WTC11 (cell line): ENCODE results near the gene CEP295NL. TPM values are rescaled to one million over a fixed set of nuclear protein-coding genes. Genes with fewer than 3 reads are reported as not detected.

Experiments
- ATAC-seq: fragments of 200-7000 bp; cut with Tn5 transposase; 2 replicates; pipeline ENCODE4 v1.10.0; 2021; ENCODE audit warnings: mild to moderate bottlenecking, moderate library complexity
- CTCF ChIA-PET: fragments of 300-600 bp; sonication (Branson Sonifier 250); formaldehyde crosslinking; loops from one replicate; lab custom pipeline; 2021; ENCODE audit warnings: antibody characterized with exemption; lab: Charles Lee
- POLR2A ChIA-PET: fragments of 350-600 bp; sonication (Branson Sonifier 250); formaldehyde crosslinking; loops from one replicate; lab custom pipeline; 2021; ENCODE audit warnings: antibody characterized with exemption; lab: Charles Lee
- DNase-seq: peaks from one replicate; pipeline ENCODE4 v3.0.0; 2021; ENCODE audit warnings: low spot score
- H3K27ac Mint-ChIP-seq: 2 replicates; pipeline ENCODE4 v1.8.0; 2021; ENCODE audit warnings: mixed read lengths
- H3K27me3 Mint-ChIP-seq: 2 replicates; pipeline ENCODE4 v1.8.0; 2021; ENCODE audit warnings: low read depth, mild to moderate bottlenecking, moderate library complexity, mixed read lengths
- H3K36me3 Mint-ChIP-seq: 2 replicates; pipeline ENCODE4 v1.8.0; 2021; ENCODE audit warnings: mixed read lengths
- H3K4me1 Mint-ChIP-seq: 2 replicates; pipeline ENCODE4 v1.8.0; 2022; ENCODE audit warnings: mixed read lengths
- H3K4me3 Mint-ChIP-seq: 2 replicates; pipeline ENCODE4 v1.8.0; 2021; ENCODE audit warnings: mild to moderate bottlenecking, moderate library complexity, mixed read lengths
- H3K9me3 Mint-ChIP-seq: 2 replicates; pipeline ENCODE4 v1.8.0; 2021; ENCODE audit warnings: mixed read lengths
- EMX1 ChIP-seq: fragments of 250-450 bp; sonication (Bioruptor Pico); IDR thresholded peaks from 2 replicates; pipeline ENCODE4 v1.8.0; 2021; ENCODE audit warnings: mild to moderate bottlenecking
- GRHL2 ChIP-seq: fragments of 250-450 bp; sonication (Bioruptor Pico); IDR thresholded peaks from 2 replicates; pipeline ENCODE4 v1.8.0; 2022; ENCODE audit warnings: mild to moderate bottlenecking, moderate library complexity; ENCODE audit not compliant: insufficient replicate concordance, severe bottlenecking
- IRF2 ChIP-seq: sonication (generic); formaldehyde crosslinking; IDR thresholded peaks from 2 replicates; pipeline ENCODE4 v1.8.0; 2022; ENCODE audit warnings: low read depth, missing genetic modification reagents, borderline replicate concordance
- JAZF1 ChIP-seq: fragments of 250-450 bp; sonication (Bioruptor Pico); IDR thresholded peaks from 2 replicates; pipeline ENCODE4 v1.9.0; 2021; ENCODE audit warnings: moderate library complexity, mild to moderate bottlenecking, inconsistent platforms
- MXD4 ChIP-seq: fragments of 250-450 bp; sonication (Bioruptor Pico); IDR thresholded peaks from 2 replicates; pipeline ENCODE4 v1.8.0; 2021; ENCODE audit warnings: mild to moderate bottlenecking, moderate library complexity, borderline replicate concordance
- MYBL2 ChIP-seq: sonication (generic); formaldehyde crosslinking; IDR thresholded peaks from 2 replicates; pipeline ENCODE4 v1.8.1; 2023; ENCODE audit warnings: mild to moderate bottlenecking, moderate library complexity, missing genetic modification reagents
- NFATC4 ChIP-seq: fragments of 250-450 bp; sonication (Bioruptor Pico); IDR thresholded peaks from 2 replicates; pipeline ENCODE4 v1.9.0; 2021; ENCODE audit warnings: mild to moderate bottlenecking
- NFYB ChIP-seq: sonication (generic); formaldehyde crosslinking; conservative IDR thresholded peaks from 2 replicates; pipeline ENCODE4 v1.8.0; 2022; ENCODE audit warnings: low read depth, missing genetic modification reagents
- ZNF138 ChIP-seq: sonication (generic); formaldehyde crosslinking; conservative IDR thresholded peaks from 2 replicates; pipeline ENCODE4 v1.8.1; 2022; ENCODE audit warnings: mild to moderate bottlenecking, moderate library complexity, missing genetic modification reagents
- ZNF232 ChIP-seq: sonication (generic); formaldehyde crosslinking; IDR thresholded peaks from 2 replicates; pipeline ENCODE4 v1.8.0; 2022; ENCODE audit warnings: mild to moderate bottlenecking, missing genetic modification reagents
- ZNF396 ChIP-seq: fragments of 250-450 bp; sonication (Bioruptor Pico); IDR thresholded peaks from 2 replicates; pipeline ENCODE4 v1.8.0; 2021; ENCODE audit warnings: mild to moderate bottlenecking, moderate library complexity, borderline replicate concordance
- ZNF671 ChIP-seq: fragments of 250-450 bp; sonication (Bioruptor Pico); IDR thresholded peaks from 2 replicates; pipeline ENCODE4 v1.8.0; 2021; ENCODE audit warnings: mild to moderate bottlenecking
- total RNA-seq: library from RNA; stranded (reverse); gene quantifications from 3 replicates; pipeline ENCODE4 v1.2.3, GENCODE V29; 2021
- TF ChIP-seq, protein P1 (sequence below): sonication (generic); formaldehyde crosslinking; IDR thresholded peaks from 2 replicates; pipeline ENCODE4 v1.8.1; 2023; ENCODE audit warnings: mild to moderate bottlenecking, missing genetic modification reagents
- TF ChIP-seq, protein P2 (sequence below): sonication (generic); formaldehyde crosslinking; IDR thresholded peaks from 2 replicates; pipeline ENCODE4 v1.8.0; 2022; ENCODE audit warnings: mild to moderate bottlenecking, missing genetic modification reagents
- TF ChIP-seq, protein P3 (sequence below): sonication (generic); formaldehyde crosslinking; IDR thresholded peaks from 2 replicates; pipeline ENCODE4 v1.8.1; 2022; ENCODE audit warnings: low read depth, missing genetic modification reagents, borderline replicate concordance
- TF ChIP-seq, protein P4 (sequence below): sonication (generic); formaldehyde crosslinking; IDR thresholded peaks from 2 replicates; pipeline ENCODE4 v1.8.1; 2022; ENCODE audit warnings: missing genetic modification reagents, borderline replicate concordance
- TF ChIP-seq, protein P5 (sequence below): sonication (generic); formaldehyde crosslinking; IDR thresholded peaks from 2 replicates; pipeline ENCODE4 v1.8.1; 2022; ENCODE audit warnings: mild to moderate bottlenecking, moderate library complexity, missing genetic modification reagents
- TF ChIP-seq, protein P6 (sequence below): fragments of 250-450 bp; sonication (Bioruptor Pico); IDR thresholded peaks from 2 replicates; pipeline ENCODE4 v2.1.2; 2022; ENCODE audit warnings: mild to moderate bottlenecking, moderate library complexity
- TF ChIP-seq, protein P7 (sequence below): sonication (generic); formaldehyde crosslinking; IDR thresholded peaks from 2 replicates; pipeline ENCODE4 v1.8.1; 2023; ENCODE audit warnings: mild to moderate bottlenecking, missing genetic modification reagents, moderate library complexity
- TF ChIP-seq, protein P8 (sequence below): fragments of 250-450 bp; sonication (Bioruptor Pico); IDR thresholded peaks from 2 replicates; pipeline ENCODE4 v1.8.0; 2021; ENCODE audit warnings: mild to moderate bottlenecking

Gene CEP295NL
- total RNA-seq, 1 experiment from 2014 or later: 0.61 TPM

DNA sequence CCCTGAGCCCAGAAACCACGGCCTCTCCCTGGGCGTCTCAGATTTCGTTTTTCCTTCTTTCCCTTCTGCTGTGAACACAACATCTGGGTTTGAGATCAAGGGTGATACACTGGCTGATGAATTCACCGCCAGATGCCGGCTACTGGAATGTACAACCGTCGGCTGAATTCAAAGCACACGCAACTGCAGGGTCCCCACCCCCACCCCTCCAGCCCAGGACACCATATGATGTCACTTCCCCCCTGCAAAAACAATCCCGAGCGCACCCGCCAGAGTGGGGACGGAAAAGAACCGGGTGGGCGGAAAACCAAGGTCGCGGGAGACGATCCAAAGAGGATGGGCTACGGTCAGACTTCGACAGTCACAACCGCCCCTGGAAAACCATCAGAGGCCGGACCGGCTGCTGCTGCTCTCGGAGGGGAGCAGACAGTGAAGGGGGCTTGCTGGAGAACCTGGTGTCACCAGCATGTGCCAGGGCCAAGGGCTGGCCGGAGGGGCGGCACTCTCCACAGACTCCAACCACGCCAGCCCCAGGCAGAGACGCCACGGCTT is 23.3 kb downstream of the CEP295NL start (continued):
- TF ChIP-seq MXD4 (CRISPR knock-in tag) (no peak), ZNF232 (no peak), NFYB (CRISPR knock-in tag) (no peak), JAZF1 (CRISPR knock-in tag) (no peak), GRHL2 (no peak), ZNF138 (CRISPR knock-in tag) (no peak), MYBL2 (CRISPR knock-in tag) (no peak)
- TF ChIP-seq, protein P1, sequence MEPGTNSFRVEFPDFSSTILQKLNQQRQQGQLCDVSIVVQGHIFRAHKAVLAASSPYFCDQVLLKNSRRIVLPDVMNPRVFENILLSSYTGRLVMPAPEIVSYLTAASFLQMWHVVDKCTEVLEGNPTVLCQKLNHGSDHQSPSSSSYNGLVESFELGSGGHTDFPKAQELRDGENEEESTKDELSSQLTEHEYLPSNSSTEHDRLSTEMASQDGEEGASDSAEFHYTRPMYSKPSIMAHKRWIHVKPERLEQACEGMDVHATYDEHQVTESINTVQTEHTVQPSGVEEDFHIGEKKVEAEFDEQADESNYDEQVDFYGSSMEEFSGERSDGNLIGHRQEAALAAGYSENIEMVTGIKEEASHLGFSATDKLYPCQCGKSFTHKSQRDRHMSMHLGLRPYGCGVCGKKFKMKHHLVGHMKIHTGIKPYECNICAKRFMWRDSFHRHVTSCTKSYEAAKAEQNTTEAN: no peak
- TF ChIP-seq, protein P2, sequence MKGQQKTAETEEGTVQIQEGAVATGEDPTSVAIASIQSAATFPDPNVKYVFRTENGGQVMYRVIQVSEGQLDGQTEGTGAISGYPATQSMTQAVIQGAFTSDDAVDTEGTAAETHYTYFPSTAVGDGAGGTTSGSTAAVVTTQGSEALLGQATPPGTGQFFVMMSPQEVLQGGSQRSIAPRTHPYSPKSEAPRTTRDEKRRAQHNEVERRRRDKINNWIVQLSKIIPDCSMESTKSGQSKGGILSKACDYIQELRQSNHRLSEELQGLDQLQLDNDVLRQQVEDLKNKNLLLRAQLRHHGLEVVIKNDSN (CRISPR knock-in tag): no peak
- TF ChIP-seq, protein P3, sequence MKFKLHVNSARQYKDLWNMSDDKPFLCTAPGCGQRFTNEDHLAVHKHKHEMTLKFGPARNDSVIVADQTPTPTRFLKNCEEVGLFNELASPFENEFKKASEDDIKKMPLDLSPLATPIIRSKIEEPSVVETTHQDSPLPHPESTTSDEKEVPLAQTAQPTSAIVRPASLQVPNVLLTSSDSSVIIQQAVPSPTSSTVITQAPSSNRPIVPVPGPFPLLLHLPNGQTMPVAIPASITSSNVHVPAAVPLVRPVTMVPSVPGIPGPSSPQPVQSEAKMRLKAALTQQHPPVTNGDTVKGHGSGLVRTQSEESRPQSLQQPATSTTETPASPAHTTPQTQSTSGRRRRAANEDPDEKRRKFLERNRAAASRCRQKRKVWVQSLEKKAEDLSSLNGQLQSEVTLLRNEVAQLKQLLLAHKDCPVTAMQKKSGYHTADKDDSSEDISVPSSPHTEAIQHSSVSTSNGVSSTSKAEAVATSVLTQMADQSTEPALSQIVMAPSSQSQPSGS (CRISPR knock-in tag): no peak
- TF ChIP-seq, protein P4, sequence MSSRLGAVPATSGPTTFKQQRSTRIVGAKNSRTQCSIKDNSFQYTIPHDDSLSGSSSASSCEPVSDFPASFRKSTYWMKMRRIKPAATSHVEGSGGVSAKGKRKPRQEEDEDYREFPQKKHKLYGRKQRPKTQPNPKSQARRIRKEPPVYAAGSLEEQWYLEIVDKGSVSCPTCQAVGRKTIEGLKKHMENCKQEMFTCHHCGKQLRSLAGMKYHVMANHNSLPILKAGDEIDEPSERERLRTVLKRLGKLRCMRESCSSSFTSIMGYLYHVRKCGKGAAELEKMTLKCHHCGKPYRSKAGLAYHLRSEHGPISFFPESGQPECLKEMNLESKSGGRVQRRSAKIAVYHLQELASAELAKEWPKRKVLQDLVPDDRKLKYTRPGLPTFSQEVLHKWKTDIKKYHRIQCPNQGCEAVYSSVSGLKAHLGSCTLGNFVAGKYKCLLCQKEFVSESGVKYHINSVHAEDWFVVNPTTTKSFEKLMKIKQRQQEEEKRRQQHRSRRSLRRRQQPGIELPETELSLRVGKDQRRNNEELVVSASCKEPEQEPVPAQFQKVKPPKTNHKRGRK (CRISPR knock-in tag): no peak
- TF ChIP-seq, protein P5, sequence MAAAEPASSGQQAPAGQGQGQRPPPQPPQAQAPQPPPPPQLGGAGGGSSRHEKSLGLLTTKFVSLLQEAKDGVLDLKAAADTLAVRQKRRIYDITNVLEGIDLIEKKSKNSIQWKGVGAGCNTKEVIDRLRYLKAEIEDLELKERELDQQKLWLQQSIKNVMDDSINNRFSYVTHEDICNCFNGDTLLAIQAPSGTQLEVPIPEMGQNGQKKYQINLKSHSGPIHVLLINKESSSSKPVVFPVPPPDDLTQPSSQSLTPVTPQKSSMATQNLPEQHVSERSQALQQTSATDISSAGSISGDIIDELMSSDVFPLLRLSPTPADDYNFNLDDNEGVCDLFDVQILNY (CRISPR knock-in tag): no peak

DNA sequence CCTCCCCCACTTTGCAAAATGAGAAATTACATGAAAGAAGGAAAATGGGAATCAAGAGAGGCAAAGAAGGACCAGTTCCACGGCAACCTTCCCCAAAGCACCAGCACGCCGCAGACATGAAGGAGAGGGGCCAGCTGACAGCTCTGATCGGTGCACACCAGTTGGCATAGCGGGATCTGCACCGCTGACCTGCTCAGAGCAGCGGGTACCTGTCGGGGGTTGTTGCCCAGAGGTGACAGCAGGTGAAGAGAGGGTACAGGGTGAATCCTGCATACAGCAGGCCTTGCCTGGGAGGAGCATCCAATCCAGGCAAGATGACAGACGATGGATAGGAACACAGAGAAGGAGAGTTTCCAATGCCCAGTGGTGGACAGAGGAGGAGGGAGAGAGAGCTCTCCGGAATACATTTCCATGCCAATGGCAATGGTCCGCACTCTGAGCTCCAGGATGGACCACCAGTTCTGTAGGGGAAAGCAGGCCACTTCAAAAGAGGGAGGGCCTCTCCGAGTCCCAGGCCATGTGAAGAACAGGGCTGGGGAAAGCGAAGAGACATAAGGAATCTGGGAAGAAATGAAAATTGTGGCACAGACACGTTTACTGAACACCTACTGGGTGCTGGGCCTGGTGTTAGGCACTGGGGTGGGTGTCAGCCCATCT is 24.0 kb downstream of the CEP295NL start:
- Mint-ChIP-seq H3K27me3 (no peaks in the 10 kb centered on the region), H3K36me3 (0 out of 2 replicates have a peak, but pooled peaks cover 4% of the 10 kb centered on the region), H3K9me3 (no peaks in the 10 kb centered on the region), H3K4me3 (no peak overlapping the region), H3K27ac (peak overlapping the region; percentile 57), H3K4me1 (peaks cover 23% of the 10 kb centered on the region)
- DNase-seq (no peak), ATAC-seq (no peak)
- TF ChIP-seq ZNF671 (CRISPR knock-in tag): no peak
- POLR2A ChIA-PET: no interaction called here
- CTCF ChIA-PET: interaction anchor here (0.6 kb wide), 2 partner anchors 26 to 80 kb away, joined by 3 read pairs; no protein-coding TSS in a partner anchor

DNA sequence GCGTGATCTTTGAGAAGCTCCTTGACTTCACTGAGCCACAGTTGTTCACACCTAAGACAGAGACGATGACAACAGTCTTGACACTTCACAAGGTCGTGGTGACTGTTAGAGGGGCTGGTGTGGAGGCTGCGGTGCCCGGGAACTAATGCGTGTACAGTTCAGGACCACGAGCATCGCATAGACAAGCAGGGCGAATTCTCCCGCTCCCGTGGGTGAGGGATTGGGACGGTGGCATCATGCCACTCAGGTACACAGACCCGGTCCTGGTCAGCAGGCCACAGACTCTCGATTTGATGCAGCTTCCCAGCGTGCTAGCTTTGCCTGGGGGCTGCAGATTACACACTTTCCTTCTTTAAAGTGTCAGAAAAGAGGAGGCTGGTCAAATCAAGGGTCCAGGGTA is 24.7 kb downstream of the CEP295NL start:
- Mint-ChIP-seq H3K27ac (peak overlapping the region; percentile 74; the same call in 1 of the 2 replicates), H3K4me1 (peaks cover 18% of the 10 kb centered on the region)
- POLR2A ChIA-PET: no interaction called here
- TF ChIP-seq NFATC4 (CRISPR knock-in tag) (no peak), IRF2 (no peak), EMX1 (CRISPR knock-in tag) (no peak), ZNF396 (CRISPR knock-in tag) (no peak), JAZF1 (CRISPR knock-in tag) (no peak), NFYB (CRISPR knock-in tag) (no peak), GRHL2 (no peak)
- TF ChIP-seq, protein P4 (CRISPR knock-in tag): no peak
- TF ChIP-seq, protein P6, sequence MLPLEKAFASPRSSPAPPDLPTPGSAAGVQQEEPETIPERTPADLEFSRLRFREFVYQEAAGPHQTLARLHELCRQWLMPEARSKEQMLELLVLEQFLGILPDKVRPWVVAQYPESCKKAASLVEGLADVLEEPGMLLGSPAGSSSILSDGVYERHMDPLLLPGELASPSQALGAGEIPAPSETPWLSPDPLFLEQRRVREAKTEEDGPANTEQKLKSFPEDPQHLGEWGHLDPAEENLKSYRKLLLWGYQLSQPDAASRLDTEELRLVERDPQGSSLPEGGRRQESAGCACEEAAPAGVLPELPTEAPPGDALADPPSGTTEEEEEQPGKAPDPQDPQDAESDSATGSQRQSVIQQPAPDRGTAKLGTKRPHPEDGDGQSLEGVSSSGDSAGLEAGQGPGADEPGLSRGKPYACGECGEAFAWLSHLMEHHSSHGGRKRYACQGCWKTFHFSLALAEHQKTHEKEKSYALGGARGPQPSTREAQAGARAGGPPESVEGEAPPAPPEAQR (CRISPR knock-in tag): no peak
- TF ChIP-seq, protein P7, sequence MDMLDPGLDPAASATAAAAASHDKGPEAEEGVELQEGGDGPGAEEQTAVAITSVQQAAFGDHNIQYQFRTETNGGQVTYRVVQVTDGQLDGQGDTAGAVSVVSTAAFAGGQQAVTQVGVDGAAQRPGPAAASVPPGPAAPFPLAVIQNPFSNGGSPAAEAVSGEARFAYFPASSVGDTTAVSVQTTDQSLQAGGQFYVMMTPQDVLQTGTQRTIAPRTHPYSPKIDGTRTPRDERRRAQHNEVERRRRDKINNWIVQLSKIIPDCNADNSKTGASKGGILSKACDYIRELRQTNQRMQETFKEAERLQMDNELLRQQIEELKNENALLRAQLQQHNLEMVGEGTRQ (CRISPR knock-in tag): no peak
- TF ChIP-seq, protein P8, sequence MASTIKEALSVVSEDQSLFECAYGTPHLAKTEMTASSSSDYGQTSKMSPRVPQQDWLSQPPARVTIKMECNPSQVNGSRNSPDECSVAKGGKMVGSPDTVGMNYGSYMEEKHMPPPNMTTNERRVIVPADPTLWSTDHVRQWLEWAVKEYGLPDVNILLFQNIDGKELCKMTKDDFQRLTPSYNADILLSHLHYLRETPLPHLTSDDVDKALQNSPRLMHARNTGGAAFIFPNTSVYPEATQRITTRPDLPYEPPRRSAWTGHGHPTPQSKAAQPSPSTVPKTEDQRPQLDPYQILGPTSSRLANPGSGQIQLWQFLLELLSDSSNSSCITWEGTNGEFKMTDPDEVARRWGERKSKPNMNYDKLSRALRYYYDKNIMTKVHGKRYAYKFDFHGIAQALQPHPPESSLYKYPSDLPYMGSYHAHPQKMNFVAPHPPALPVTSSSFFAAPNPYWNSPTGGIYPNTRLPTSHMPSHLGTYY (CRISPR knock-in tag): no peak

More for the DNA sequence above, 24.7 kb downstream of the CEP295NL start:
- Mint-ChIP-seq H3K27me3 (no peaks in the 10 kb centered on the region), H3K4me3 (no peak overlapping the region), H3K36me3 (0 out of 2 replicates have a peak, but pooled peaks cover 4% of the 10 kb centered on the region), H3K9me3 (no peaks in the 10 kb centered on the region)
- ATAC-seq (no peak), DNase-seq (no peak)
- CTCF ChIA-PET: interaction anchor here (0.6 to 2.5 kb wide), 2 partner anchors 12 to 26 kb away, joined by 3 to 13 read pairs; no protein-coding TSS in a partner anchor
